ENCODE data around the gene RSPH1. TPM values are rescaled to one million over a fixed set of nuclear protein-coding genes. Genes with fewer than 3 reads are reported as not detected.

The RSPH1 gene
- total and polyA plus RNA-seq, 2 of the 8 experiments (the other 6 are each of a cell fraction or from before 2014, with no cell fraction given), result 0.24 TPM; not detected in 1

- H2AK5ac ChIP-seq (ENCODE audit: low read depth, low read length), result no peak overlapping the region
- DNase-seq (ENCODE audit: low read depth in 1 of 2, low spot score in 2 of 2) (no peak), FAIRE-seq (no peak)
- H4K20me1 ChIP-seq (replicated peaks in 1 of 2; ENCODE audit: control insufficient read depth in 1 of 2, insufficient read depth in 2 of 2, low read length in 2 of 2), result peaks cover 0 to 7% of the 10 kb centered on the region in 2 experiments
- peaks cover 6% of the 10 kb centered on the region; the same call in 1 of the 2 replicates for H3K23me2 ChIP-seq (ENCODE audit: low read depth, low read length)
- H3K4me3 ChIP-seq (ENCODE audit: extremely low read depth in 1 of 4, insufficient read depth in 2 of 4, low read depth in 3 of 4, low read length in 4 of 4), result no peak overlapping the region
- no peak overlapping the region for H4K91ac ChIP-seq (replicated peaks; ENCODE audit: insufficient read length, low read length)
- no peak overlapping the region for H2BK20ac ChIP-seq (ENCODE audit: low read length)
- H3K36me3 ChIP-seq (ENCODE audit: control insufficient read depth in 2 of 4, insufficient read depth in 4 of 4, low read length in 3 of 4), result no peaks in the 10 kb centered on the region
- no peak overlapping the region for H3K23ac ChIP-seq (ENCODE audit: insufficient read length)
- no peak overlapping the region for H2AFZ ChIP-seq (ENCODE audit: low read length)
- H2BK15ac ChIP-seq (ENCODE audit: low read length), result no peak overlapping the region
- no peaks in the 10 kb centered on the region for H3K79me1 ChIP-seq (ENCODE audit: low read depth, low read length)
- no peak overlapping the region for H3K18ac ChIP-seq (ENCODE audit: extremely low read depth, low read length)
- no peak overlapping the region for H2BK120ac ChIP-seq (replicated peaks; ENCODE audit: low read depth, low read length)
- H4K8ac ChIP-seq (ENCODE audit: extremely low read depth, insufficient read depth, low read length), result no peak overlapping the region
- no peak overlapping the region for H2BK5ac ChIP-seq (ENCODE audit: low read depth, low read length)
- H3K79me2 ChIP-seq (ENCODE audit: control insufficient read depth in 1 of 2, insufficient read depth in 2 of 2, low read length in 2 of 2), result no peaks in the 10 kb centered on the region
- no peak overlapping the region for H3K14ac ChIP-seq (ENCODE audit: insufficient read length)
- no peaks in the 10 kb centered on the region for H3K27me3 ChIP-seq (replicated peaks in 1 of 4; ENCODE audit: control insufficient read depth in 3 of 4, extremely low read depth in 1 of 4, insufficient read depth in 3 of 4, low read length in 3 of 4)
- H3K9ac ChIP-seq (replicated peaks in 1 of 4; ENCODE audit: extremely low read depth in 1 of 4, low read depth in 3 of 4, low read length in 3 of 4), result no peak overlapping the region
- H3K4me2 ChIP-seq (ENCODE audit: insufficient read depth in 1 of 2, low read depth in 2 of 2, low read length in 2 of 2), result no peak overlapping the region
- H3K4me1 ChIP-seq (replicated peaks in 1 of 4; ENCODE audit: control insufficient read depth in 3 of 4, insufficient read depth in 4 of 4, low read length in 3 of 4), result no peaks in the 10 kb centered on the region
- no peak overlapping the region for H3K4ac ChIP-seq (replicated peaks; ENCODE audit: insufficient read length, low read depth, low read length)
- H3K9me3 ChIP-seq (ENCODE audit: insufficient read depth in 2 of 2, low read depth in 1 of 2, low read length in 1 of 2), result peaks cover 3 to 4% of the 10 kb centered on the region in 2 experiments; a peak in 2 of 4 replicates
- no peak overlapping the region for H3K56ac ChIP-seq (replicated peaks; ENCODE audit: insufficient read length, low read depth, low read length)
- no peak overlapping the region for H3K27ac ChIP-seq (ENCODE audit: low read depth, low read length)
- POLR2A ChIA-PET (ENCODE audit: partially characterized antibody), result no interaction called here
- no peak overlapping the region for H4K5ac ChIP-seq (ENCODE audit: insufficient read length, low read depth, low read length)
- CTCF ChIA-PET (ENCODE audit: partially characterized antibody), result interaction anchor here (0.7 to 1.6 kb wide), 4 partner anchors 11 to 99 kb away, joined by 3 to 8 read pairs (median 5); no protein-coding TSS in a partner anchor
- no peak overlapping the region for H2BK12ac ChIP-seq (ENCODE audit: low read depth, low read length)
- no peak for TF ChIP-seq SIN3A (conservative IDR thresholded peaks at IDR 0.05 in 1 of 2, IDR thresholded peaks at IDR 0.05 in 1 of 2; ENCODE audit: low read depth in 1 of 2, low read length in 2 of 2)
- no peak for TF ChIP-seq SP2 (IDR thresholded peaks at IDR 0.05; ENCODE audit: low read length)
- TF ChIP-seq POLR2A (IDR thresholded peaks at IDR 0.05; ENCODE audit: control extremely low read depth in 1 of 2, low read depth in 2 of 2, low read length in 2 of 2), result no peak
- no peak for TF ChIP-seq E2F6 (IDR thresholded peaks at IDR 0.05)
- TF ChIP-seq SRF (IDR thresholded peaks at IDR 0.05; ENCODE audit: low read depth, low read length), result no peak
- no peak for TF ChIP-seq NANOG (IDR thresholded peaks at IDR 0.05; ENCODE audit: insufficient read depth, low read depth, low read length, poor library complexity, severe bottlenecking)
- no peak for TF ChIP-seq PHF8 (conservative IDR thresholded peaks at IDR 0.05; ENCODE audit: low read depth, low read length)
- no peak for TF ChIP-seq EGR1 (IDR thresholded peaks at IDR 0.05; ENCODE audit: borderline replicate concordance, low read depth, low read length)
- no peak for TF ChIP-seq MAFK (IDR thresholded peaks at IDR 0.05; ENCODE audit: low read depth, low read length)
- TF ChIP-seq RAD21 (IDR thresholded peaks at IDR 0.05 in 1 of 2, conservative IDR thresholded peaks at IDR 0.05 in 1 of 2; ENCODE audit: low read depth in 2 of 2, low read length in 2 of 2), result no peak
- TF ChIP-seq TAF1 (IDR thresholded peaks at IDR 0.05; ENCODE audit: low read depth, low read length), result no peak
- no peak for TF ChIP-seq SP4 (IDR thresholded peaks at IDR 0.05; ENCODE audit: low read length)
- TF ChIP-seq JUND (IDR thresholded peaks at IDR 0.05; ENCODE audit: low read length), result no peak
- TF ChIP-seq JUN (IDR thresholded peaks at IDR 0.05; ENCODE audit: low read depth, low read length), result no peak
- no peak for TF ChIP-seq SAP30 (IDR thresholded peaks at IDR 0.05; ENCODE audit: insufficient read depth, insufficient replicate concordance, low read length)
Measured at GRCh38 chr21:42436914-42437313, 59.1 kb downstream of the RSPH1 start.

Data from H1 (cell line).